AG10803 (cell line): ENCODE measurements around the gene TCAP.

Experiments
- DNase-seq: peaks from one replicate; pipeline ENCODE4 v3.0.0; 2010; ENCODE audit warnings: low read depth
- H3K4me3 ChIP-seq: 2 replicates; pipeline ENCODE4 v1.5.1; 2011; ENCODE audit warnings: mild to moderate bottlenecking, low read length, control low read depth
- TF ChIP-seq, protein P1 (sequence below): conservative IDR thresholded peaks from 2 replicates; pipeline ENCODE4 v1.5.1; 2011; ENCODE audit warnings: mild to moderate bottlenecking, low read length, control low read depth, inconsistent platforms

Gene TCAP

GRCh38 chr17:39619786-39620101 lies 45.4 kb upstream of the TCAP start:
- TF ChIP-seq, protein P1, sequence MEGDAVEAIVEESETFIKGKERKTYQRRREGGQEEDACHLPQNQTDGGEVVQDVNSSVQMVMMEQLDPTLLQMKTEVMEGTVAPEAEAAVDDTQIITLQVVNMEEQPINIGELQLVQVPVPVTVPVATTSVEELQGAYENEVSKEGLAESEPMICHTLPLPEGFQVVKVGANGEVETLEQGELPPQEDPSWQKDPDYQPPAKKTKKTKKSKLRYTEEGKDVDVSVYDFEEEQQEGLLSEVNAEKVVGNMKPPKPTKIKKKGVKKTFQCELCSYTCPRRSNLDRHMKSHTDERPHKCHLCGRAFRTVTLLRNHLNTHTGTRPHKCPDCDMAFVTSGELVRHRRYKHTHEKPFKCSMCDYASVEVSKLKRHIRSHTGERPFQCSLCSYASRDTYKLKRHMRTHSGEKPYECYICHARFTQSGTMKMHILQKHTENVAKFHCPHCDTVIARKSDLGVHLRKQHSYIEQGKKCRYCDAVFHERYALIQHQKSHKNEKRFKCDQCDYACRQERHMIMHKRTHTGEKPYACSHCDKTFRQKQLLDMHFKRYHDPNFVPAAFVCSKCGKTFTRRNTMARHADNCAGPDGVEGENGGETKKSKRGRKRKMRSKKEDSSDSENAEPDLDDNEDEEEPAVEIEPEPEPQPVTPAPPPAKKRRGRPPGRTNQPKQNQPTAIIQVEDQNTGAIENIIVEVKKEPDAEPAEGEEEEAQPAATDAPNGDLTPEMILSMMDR, result no peak
- no peak for DNase-seq
- no peak overlapping the region for H3K4me3 ChIP-seq

DNA sequence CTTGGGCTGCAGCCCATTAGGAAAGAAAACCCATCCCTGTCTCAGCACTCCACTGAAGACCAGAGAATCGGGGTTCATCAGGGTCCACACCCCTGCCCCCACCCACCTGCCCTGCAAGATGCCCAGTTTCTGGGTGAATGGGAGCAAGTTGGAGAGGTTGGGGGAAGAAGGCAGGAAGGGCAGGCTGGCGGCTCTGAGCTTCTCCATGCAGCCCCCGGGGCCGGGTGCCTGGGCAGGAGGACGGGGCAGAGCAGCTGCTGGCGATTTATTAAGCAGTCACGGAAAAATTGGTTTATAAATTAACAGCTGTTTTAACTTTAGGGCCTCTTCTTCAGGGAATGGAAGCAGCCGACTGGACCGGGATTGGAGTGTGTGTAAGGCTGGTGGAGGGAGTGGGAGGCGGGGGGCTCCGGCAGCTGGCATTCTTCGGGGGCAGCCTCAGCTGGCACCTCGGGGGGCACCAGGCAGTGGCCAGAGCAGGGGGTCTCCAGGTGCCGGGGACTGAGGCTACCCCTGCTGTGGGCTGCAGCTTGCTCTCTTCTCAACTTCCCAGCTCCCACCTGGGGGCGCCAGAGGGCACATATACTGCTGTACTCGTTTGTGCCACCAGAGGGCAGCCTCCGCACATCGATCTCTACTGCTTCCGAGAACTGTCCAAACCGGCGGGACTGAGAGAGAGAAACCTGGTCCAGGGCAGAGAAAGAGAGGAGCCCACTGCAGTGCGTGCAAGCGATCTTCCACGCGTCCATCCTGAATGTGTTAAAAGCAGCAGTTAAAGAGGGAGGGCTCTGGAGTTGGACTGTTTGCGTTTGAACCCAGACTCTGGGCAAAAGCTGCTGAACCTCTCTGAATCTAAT lies 43.4 kb upstream of the TCAP start:
- no peak overlapping the region; the same call in 1 of the 2 replicates for H3K4me3 ChIP-seq
- TF ChIP-seq, protein P1, result peak; percentile 100
- peak; percentile 65 for DNase-seq

GRCh38 chr17:39622380-39623006 lies 42.7 kb upstream of the TCAP start:
- no peak overlapping the region; the same call in 1 of the 2 replicates for H3K4me3 ChIP-seq
- TF ChIP-seq, protein P1, result no peak
- DNase-seq, result no peak

GRCh38 chr17:39623356-39623950 lies 41.7 kb upstream of the TCAP start:
- H3K4me3 ChIP-seq, result no peak overlapping the region
- TF ChIP-seq, protein P1, result peak; percentile 90
- peak; percentile 55 for DNase-seq

DNA sequence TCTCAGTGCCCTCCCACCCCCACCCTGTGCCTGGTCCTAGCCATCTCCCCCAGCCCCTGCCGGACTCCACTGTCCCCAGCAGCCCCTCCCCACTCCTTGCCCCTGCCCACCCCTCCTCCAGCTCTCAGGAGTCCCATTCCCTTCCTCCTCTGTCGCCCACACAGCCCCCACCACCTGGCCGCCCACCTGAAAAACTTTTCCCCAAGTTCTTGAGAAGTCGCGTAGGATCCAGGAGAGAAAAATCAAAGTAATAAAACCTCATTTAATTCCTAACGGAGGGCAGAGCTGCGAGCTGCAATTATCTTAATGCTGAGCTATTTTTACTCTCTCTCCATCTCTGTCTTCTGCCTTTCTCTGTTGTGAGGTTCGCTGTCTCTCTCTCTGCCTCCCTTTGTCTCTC lies 40.8 kb upstream of the TCAP start:
- TF ChIP-seq, protein P1, result no peak
- no peak overlapping the region for H3K4me3 ChIP-seq
- no peak for DNase-seq

DNA sequence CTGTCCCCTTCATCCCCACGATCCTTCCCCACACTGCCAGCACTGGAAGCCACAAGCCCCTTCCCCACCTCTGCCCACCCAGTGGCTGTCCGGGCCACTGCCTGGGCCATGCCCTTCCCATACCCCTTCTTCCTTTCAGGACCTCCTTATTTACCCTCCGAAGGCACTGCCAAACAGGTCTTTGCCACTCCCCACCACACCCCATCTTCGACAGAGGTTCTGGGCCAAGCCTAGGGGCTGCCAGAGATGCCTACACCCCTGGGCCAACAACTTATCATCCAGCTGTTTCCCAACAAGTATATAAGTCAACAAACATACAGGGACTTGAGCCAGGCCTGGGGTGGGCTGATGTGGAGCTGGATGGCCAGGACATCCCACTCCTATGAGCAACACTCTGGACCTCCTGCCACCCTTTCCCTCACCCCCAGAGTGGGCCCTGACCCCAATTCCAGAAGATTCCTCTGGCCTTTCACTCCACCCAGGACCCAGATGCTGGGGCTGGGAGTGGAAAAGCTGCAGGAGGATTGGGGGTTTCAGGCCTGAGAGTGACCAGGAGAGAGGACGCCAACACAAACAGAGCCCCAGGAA lies 39.9 kb upstream of the TCAP start:
- no peak overlapping the region for H3K4me3 ChIP-seq
- no peak for DNase-seq
- TF ChIP-seq, protein P1, result no peak
